Measurements from ENCODE around the gene RGS3.

RGS3 gene

DNA sequence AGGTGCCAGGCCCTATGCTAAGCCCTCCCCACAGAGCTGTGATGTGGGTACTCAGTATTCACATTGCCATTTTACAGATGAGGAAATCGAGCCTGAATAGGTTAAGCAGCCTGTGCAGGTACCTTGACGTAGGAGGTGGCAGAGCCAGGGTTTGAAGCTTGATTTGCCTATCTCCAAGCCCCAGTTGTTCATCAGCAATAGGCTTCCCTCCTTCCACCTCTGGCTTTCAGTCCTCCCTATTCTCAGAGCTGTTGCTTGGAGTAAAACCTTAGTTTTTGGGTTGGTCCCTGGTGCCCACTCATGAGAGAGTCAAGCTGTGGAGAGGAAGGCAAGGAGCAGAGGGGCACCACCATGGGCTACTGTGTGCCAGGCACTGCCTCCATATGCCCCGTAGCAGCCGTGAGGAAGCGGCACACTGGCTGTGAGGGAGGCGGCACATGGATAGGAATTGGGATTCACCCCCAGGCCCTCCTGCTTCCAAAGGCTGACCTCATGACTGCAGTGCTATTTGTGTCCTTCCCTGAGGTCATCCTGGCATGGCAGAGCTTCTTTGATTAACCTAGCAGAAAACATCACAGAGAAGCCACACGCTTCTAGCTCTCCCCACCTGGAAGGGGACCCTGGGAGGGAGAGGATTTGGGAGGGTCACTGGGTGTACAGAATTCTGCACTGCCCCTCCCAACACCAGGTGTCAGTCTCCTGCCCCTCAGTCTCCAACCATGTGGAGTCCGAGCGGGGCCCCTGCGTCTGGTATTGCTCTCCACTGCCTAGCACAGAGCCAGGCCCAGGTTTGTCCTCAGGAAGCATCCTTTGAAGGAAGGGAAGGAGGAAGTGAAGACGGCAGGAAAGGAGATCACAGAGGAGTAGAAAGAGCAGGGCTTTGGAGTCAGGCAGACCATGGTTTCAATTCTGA is 109.8 kb downstream of the RGS3 start:
- no peak for DNase-seq

DNA sequence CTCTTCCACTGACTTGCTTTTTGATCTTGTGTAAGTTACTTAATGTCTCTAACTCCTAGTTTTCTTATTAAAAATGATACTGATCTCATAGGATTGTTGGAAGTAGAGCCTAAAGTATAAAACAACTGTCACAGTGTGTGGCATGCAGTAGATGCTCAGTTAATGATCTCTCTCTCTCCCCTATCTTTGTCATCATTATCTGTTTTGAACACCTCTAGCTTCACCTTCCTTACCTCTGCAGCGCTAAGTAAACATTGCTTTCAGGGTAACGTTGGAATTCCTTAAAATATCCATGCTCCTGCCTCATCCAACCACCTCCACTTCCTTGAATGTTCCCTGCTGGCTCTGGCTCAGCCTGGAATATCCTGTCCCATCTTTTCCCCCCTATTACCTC is 110.4 kb downstream of the RGS3 start:
- DNase-seq: no peak

DNA sequence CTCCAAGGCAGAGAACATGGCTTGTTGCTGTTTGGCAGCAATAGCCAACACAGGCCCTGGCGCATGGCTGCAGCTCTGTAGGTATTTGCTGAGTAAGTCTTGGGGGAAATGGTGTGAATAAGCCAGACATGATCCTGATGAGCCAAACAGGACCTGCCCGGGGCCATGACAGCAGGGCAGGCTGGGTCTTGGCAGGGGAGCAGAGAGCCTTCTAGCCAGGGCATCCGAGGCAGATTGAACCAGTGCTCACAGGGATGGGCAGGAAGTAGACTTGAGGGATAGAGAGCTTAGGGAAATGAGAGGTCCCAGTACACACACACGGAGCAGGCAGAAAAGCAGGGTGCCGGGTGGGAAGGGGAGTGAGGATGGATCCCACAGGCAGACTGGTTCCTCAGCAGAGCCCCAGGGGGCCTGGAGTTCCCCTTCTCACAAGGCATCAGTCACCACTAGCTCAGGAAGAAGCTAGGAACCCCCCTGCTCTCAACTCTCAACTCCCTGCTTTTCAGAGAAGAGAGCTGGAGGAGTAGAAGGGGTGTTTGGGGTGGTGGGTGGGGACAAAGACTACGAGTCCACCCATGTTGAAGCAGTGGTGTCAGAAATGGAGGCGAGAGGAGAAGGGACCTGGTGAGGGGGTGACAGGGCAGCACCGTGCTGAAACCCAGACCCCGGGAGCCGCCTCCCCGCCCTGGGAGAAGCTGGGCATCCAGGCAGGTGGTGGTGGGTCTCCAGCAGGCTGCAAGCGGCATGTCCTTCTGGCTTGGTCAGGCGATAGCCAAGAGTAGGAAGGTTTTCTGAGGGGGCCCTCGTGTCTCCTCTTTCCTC is 111.1 kb downstream of the RGS3 start:
- DNase-seq: no peak

DNA sequence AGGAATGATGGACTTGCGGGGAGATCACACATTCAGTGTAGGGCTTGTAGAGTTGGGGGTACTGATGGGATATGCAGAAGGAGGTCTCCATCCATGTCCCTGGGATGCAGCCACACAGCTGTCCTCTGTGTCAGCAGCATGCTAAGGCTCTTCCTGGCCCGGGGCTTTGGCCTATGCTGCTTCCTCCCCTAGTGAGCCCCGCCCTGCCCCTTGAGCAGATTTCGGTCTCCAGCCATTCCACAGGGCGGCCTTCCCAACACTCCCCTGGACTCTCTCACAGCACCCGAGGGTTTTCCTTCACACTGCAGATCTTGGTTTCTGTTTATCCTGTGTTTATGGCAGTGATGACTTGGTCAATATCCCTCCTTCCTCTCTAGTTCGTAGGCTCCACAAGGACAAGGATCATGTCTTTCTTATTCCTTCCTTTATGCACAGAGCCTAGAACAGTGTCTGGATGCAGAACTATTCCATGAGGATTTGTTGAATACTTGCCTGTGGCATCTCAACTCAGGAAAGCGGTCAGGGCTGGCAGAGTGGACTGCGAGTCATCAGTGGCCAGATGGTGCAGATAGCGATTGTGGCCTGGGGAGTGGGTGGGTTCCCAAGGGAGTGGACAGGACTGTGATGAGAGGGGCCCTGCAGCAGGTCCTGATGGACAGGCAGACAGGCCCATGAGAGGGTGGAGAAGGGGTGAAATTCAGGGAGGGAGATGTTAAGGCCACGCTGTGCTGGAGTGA is 114.2 kb downstream of the RGS3 start:
- DNase-seq: peak; percentile 55

DNA sequence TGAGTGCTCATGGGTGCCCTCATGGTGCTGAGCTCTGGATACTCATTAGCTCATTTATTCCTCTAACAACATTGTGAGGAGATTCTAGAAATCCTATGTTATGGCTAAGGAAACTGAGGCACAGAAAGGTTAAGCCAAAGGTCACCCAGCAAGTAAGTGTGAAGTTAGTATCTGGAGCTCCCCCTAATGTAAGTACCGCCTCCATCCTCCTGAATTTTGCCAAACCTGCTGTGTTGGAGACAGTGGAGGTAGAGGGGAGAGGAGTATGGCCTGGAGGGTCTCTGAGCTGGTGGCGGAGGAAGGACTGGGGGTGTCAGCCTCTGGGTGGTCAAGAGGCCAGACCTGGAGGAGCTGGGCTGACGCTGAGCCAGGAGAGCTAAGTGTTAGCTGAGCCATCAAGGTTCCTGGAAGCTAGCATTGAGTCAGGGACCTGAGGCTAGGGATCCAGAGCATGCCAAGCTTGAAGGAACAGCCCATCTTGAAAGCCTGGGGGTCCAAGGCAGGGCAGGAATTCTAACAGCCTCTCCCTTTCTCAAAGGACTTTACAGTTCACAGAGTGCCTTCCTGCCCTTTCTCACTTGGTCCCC is 114.8 kb downstream of the RGS3 start:
- no peak for DNase-seq

DNA sequence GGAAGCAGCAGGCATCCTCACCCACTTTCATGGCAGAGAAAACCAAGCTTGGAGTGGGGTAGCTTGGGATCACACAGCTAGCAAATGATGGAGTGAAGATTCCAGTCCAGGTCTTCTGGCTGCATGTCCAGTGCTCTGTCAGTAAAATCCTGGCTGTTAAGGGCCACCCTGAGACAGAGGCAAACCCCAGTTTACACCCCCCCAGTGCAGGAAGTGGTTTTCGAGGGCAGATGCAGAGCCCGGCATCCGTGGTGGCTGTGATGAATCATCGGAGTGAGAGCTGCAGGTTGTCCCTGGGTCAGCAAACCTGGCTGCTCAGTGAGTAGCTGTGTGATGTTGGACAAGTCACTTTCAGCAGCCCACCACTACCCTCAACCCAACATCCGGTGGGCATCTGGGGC is 115.4 kb downstream of the RGS3 start:
- DNase-seq: peak; percentile 96

DNA sequence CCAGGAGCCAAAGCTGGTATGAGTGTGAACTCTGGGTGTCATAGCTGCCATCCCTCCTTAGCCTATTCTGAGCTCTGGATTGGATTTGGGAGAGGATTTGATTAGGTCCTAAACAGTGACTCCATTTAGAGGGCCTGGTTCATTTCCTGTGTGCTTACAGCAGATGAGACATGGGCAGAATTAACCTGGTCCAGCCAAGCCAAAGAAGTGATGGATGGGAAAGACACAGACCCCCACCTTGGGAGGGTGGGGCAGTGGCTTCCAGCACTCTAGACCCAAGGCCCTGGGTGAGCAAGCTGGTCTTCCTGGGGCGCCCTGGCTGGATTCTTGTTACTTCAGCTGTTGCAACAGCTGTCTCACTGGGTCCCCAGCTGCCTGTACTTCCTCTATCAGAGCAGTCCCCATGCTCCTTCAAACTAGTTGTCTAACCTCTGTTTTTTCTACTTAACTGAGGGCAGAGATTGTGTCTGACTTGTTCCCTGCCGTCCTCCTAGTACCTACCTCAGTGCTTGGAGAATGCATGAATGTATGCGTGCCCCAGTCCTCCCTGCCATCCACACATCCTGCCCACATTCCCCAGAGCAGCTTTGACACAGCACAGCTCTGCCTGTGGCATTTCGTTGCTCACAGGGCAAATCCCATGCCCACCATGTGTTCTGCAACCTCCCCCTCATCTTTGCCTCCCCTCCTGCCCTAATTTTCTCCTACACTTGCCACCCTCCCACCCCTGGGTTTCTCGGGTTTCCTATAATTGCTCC is 115.9 kb downstream of the RGS3 start:
- DNase-seq: no peak

DNA sequence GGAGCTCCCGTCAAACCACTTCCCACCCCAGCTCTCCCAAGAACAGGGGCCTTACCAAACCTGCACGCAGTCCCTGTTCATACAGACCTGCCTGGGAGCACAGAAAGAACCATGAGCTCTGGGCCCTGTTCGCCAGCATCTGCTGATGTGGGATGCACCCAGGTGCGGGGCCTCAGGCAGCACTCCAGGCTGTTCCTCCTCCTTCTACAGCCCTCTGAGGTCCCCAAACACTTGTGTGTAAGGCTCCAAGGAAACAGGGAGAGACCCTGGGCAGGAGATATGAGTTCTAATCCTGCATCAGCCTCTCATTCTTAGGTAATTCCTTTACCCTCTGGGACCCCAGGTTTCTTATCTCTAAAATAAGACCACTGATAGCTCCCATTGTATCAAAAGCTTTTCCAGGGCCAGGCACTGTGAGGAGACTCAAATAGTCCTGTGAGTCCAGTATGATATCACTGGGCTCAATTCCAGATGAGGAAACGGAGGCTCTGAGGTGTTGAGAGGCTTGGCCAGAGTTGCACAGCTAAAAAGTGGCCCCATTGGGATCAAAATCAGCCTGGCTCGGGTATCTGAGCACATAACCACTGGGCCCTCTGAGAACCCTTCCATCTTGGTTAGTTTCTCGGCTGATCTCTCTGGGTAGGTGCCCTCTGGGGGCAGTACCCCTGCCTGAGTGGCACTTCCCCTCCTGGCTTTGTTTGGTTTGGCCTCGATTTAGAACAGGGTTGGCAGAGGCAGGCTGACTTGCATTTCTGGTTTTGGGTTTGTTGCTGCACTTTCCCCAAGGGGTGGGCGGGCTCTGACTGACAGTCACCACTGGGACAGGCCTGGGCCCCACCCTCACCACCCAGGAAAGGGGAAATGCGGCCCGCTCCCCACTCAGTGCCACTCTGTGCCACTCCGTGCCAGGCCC is 116.8 kb downstream of the RGS3 start:
- no peak for DNase-seq

DNA sequence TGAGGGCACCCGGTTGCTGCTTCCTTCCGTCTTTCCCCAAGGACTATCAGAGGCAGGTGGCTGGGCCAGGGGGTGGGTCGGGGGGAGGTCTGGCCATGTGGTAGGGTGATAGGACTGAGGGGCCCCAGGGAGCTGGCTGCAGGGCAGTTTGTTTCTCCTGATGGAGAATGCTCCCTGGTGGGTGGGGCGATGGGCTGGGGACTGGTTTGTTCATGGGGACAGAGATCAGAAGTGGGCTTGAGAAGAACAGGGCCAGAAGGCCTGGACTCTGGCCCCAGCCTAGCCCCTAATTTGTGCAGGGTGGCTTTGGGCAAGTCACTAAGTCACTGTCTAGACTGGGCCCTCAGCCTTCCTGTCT is 117.4 kb downstream of the RGS3 start:
- no peak for DNase-seq

DNA sequence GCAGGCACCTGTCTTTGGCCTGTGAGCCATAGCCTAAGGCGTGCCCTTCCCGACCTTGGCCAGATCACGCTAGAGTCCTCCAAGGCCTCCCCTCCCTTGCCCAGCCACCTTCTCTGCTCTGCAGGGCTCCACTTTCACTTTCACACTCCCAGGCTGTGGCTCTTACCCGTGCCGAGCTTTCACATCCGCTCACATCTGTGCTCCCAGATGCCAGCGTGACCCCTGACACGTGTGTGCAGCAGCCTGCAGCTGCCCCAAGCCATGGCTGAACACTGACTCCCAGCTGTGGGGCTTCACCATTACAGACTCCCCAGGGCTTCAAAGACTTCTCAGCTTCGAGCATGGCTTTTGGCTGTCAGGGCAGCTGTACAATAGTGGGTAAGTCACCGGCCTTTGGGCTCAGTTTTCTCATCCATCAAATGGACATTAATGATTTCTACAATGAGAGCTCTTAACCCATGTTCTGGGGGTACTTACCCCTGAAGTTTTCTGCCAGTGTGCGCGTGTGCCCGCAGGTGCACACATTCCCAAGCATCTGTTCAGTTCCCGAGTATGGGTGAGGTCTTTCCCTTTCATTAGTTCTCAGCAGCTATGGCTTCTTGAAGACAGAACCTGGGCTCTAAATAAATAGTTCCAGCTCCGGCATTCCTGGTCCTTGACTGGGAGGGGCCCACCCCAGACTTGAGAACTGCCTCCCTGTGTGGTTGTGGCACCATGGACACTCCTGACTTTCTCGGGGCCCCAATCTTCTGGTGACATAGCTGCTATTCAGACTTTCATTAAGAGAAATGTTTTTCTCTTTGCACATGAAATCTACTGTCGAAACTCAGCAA is 118.6 kb downstream of the RGS3 start:
- peak; percentile 52 for DNase-seq

DNA sequence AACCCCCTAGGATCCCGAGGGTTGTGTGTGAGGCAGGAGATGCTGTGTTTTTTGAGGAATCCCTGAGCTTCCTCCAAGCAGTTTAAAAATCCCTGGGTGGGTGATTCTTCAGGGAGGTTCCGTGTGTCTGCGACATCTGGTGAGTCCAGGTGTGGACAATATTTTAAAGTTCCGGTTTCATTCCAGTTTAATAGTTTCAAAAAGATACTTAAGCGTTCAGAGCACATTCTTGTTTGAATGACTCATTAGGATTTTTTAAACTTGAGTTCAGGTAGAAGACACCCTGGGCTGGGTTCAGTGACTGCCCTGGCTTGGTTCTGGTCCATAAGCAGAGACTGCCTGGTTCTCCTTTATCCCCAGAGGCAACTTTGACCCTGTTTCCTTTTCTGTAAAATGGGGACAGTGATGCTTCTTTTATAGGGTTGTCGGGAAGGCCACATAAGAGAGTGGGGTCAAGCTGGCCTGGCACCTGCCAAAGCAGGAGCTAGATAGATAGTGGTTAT is 119.2 kb downstream of the RGS3 start:
- DNase-seq: no peak

DNA sequence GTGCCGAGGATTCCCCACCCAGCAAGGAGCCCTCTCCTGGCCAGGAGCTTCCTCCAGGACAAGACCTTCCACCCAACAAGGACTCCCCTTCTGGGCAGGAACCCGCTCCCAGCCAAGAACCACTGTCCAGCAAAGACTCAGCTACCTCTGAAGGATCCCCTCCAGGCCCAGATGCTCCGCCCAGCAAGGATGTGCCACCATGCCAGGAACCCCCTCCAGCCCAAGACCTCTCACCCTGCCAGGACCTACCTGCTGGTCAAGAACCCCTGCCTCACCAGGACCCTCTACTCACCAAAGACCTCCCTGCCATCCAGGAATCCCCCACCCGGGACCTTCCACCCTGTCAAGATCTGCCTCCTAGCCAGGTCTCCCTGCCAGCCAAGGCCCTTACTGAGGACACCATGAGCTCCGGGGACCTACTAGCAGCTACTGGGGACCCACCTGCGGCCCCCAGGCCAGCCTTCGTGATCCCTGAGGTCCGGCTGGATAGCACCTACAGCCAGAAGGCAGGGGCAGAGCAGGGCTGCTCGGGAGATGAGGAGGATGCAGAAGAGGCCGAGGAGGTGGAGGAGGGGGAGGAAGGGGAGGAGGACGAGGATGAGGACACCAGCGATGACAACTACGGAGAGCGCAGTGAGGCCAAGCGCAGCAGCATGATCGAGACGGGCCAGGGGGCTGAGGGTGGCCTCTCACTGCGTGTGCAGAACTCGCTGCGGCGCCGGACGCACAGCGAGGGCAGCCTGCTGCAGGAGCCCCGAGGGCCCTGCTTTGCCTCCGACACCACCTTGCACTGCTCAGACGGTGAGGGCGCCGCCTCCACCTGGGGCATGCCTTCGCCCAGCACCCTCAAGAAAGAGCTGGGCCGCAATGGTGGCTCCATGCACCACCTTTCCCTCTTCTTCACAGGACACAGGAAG is 120.2 kb downstream of the RGS3 start:
- no peak for DNase-seq

DNA sequence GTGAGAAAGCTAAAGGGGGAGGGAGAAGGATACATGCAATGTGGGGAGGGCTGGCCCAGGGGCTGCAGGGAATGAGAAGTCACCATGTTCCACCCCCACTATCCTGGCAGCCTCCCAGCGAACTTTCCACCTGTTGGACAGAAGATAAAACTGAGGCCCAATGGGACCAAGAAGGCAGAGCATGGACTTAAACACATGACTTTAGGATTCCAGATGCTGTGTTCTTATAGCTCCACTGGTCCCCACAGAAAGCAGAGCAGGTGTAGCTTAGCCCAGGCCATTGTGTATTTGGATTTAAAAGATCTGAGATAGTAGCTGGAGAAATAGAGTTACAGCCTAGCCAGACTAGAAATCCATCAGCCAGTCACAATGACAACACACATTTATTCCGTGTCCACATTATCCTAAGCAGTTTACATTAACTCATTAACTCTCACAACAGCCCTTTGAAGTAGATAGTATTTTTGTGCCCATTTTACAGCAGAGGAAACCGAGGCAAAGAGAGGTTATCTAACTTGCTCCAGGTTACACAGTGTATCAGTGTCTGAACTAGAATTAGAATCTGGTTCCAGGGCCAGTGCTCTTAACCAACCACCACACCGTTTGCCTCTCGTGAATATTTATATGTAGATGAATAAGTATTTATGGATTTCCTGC is 121.0 kb downstream of the RGS3 start:
- DNase-seq: no peak

DNA sequence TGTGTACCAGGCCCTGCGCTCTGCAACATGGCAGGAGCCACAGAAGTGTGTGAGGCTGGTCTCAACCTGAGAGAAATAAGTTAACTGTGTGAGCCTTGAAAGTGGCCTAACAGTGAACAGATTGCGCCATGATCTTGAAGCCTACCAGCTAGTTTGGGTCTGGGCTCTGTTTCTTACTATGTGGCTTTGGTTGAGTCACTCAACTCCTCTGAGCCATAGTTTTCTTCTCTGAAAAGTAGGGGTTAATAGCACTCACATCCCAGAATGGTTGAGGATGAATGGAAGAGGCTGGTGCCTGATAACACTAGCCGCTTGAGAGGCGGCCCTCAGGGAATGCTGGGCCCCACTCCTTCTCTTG is 121.5 kb downstream of the RGS3 start:
- no peak for DNase-seq

DNA sequence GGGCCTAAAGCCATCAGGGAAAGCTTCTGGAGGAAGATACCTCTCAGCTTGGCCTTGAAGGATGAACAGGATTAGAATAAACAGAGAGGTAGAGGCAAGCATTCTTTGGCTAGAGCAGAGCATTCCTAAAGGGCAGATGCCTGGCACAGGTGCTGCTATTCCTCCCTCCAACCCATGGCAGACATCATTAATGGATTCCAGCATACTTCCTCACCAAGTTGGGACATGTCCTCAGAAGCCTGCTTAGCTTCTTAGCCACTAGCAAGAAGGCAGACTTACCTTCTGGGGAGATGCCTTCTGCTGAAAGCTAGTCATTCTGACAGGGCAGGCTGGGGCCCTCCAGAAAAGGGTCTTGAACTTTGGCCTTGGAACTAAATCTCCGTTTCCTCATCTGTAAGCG is 122.0 kb downstream of the RGS3 start:
- DNase-seq: no peak

DNA sequence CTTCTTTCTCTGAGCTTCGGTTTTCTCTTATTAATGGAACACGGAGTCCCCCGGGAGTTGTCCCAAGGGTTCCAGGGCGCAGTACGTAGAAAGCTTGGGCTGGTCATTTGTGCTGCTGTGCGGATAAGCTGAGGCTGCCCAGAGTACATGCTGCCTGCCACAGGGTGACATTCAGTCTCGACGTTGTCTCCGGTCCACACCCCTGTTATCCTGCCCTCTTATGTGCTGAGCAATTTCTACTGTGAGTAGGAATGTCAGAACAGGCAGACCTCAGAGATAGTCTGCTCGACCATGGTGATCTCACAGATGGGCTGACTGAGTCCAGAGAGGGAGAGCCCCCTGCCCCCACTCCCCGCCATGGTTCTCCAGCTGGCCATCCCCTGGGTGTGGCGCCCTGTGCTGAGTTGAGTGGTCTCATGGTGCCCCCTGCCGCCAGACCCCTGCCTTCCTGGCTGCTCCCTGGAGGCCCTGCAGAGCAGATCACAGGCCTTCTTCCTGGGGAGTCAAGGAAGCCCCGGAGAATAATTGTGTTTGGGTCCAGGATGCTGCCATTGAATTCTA is 124.0 kb downstream of the RGS3 start:
- DNase-seq: no peak

DNA sequence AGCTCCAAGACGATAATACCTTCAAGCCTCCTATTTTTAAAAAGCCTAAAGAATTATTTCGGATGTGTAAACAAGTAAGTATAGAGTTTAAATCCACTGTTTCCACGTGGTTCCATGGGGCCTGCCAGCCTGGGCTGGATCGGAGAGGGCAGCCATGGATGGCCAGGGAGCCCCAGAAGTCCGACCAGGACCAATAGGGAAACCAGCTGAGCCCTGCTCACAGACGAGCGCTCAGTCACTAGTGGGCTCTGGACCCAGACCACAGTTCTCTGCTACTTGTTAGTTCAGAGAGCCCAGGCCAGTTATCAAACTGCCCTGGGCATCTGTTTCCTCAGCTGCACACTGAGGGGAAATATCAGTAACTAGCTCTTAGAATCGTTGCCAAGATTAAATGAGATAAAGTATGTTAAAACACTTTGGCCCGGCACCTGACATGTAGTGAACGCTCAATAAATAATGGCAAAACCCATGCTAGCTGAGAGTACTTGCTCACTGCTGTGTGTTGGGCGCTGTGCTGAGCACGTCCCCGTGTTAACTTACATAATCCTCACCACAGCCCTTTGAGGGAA is 124.8 kb downstream of the RGS3 start:
- no peak for DNase-seq
